Colonic mucosa (tissue), 4 donors: Measurements from ENCODE around the gene NKIRAS2. TPM values are rescaled to one million over a fixed set of nuclear protein-coding genes. Genes with fewer than 3 reads are reported as not detected.

Experiments used
- DNase-seq: peaks from one replicate; pipeline ENCODE4 v3.0.0-alpha.2; 2020
- H3K27ac ChIP-seq: fragments of 200-600 bp; one replicate; pipeline ENCODE4 v1.8.0; 2021
- H3K27me3 ChIP-seq: fragments of 200-600 bp; one replicate; pipeline ENCODE4 v1.8.0; 2021
- H3K36me3 ChIP-seq: fragments of 200-600 bp; one replicate; pipeline ENCODE4 v1.8.0; 2021
- H3K4me1 ChIP-seq: fragments of 200-600 bp; one replicate; pipeline ENCODE4 v1.8.0; 2021; ENCODE audit warnings: mild to moderate bottlenecking
- H3K4me3 ChIP-seq: fragments of 200-600 bp; one replicate; pipeline ENCODE4 v1.8.0; 2021
- H3K9ac ChIP-seq, 2 donors: one replicate each; pipeline ENCODE4 v1.7.0; 2013; ENCODE audit warnings: control low read depth in 2 of 2, low read depth in 2 of 2, low read length in 2 of 2
- H3K9me3 ChIP-seq: fragments of 200-600 bp; one replicate; pipeline ENCODE4 v1.8.0; 2021
- intact Hi-C: fragments of 100-400 bp; cut with DNase I; formaldehyde crosslinking; loops from one replicate; pipeline ENCODE4 v1.14.1; 2022
- total RNA-seq, 2 donors: library from RNA; stranded (reverse); fragmentation: NEBNext Ultra II Directional in 1 of 2; extraction: Animal tissue kit (Norgen Biotek cat#: 25700) in 1 of 2; gene quantifications; one replicate each; pipeline ENCODE4 v1.2.1, GENCODE V29; 2021
- TF ChIP-seq, protein P1 (sequence below): fragments of 200-600 bp; IDR thresholded peaks from one replicate; pipeline ENCODE4 v1.8.0; 2022; ENCODE audit warnings: antibody characterized with exemption, mild to moderate bottlenecking
- donor health status: healthy.
- donor health status: DM: no; HTN: no; CAD: no.
- donor health status: DM: no; HTN: no; CAD: no.

The NKIRAS2 gene
- total RNA-seq, 2 donors from 2014 or later, result 25.8 to 26.3 TPM

DNA sequence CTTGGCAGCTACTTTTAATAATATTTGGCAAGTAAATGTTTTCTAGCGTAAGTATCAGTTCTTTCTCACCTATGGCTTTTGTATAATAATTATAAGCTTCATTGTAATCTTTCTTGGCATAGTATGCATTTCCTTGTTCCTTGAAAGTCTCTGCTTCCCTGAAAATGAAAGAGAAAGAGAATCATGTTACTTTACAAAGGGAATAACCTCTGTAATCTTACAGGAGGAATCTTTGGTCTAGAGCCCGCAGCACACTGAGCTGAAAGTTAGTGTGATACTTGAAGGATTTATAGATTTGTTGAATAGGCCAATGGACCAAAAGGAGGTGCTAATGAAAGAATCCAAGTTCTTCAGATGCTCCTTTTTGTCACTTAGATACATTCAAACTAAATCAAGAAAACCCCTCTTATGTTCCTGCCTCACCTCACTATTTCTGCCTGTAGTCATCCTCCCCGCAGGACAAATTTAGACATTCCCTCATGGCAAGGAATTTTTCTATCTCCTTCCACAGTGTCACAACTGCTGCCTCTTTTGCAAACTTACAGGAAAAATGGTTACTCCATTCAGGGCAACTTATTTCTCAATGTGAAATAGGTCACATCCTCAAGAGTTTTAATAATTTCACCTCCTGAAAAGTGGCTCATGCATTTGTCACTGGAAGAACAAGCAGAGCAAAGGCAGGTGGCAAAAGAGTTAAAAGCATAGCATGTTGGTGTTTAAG, 19.3 kb upstream of the NKIRAS2 start:
- intact Hi-C loops, result no loop called here
- H3K4me3 ChIP-seq, result no peak overlapping the region
- H3K9ac ChIP-seq, result peak overlapping the region in 1 of 2 donors; percentile 7
- DNase-seq, result no peak
- TF ChIP-seq, protein P1, sequence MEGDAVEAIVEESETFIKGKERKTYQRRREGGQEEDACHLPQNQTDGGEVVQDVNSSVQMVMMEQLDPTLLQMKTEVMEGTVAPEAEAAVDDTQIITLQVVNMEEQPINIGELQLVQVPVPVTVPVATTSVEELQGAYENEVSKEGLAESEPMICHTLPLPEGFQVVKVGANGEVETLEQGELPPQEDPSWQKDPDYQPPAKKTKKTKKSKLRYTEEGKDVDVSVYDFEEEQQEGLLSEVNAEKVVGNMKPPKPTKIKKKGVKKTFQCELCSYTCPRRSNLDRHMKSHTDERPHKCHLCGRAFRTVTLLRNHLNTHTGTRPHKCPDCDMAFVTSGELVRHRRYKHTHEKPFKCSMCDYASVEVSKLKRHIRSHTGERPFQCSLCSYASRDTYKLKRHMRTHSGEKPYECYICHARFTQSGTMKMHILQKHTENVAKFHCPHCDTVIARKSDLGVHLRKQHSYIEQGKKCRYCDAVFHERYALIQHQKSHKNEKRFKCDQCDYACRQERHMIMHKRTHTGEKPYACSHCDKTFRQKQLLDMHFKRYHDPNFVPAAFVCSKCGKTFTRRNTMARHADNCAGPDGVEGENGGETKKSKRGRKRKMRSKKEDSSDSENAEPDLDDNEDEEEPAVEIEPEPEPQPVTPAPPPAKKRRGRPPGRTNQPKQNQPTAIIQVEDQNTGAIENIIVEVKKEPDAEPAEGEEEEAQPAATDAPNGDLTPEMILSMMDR, result no peak
- peak overlapping the region; percentile 63 for H3K27ac ChIP-seq
- no peaks in the 10 kb centered on the region for H3K9me3 ChIP-seq
- H3K27me3 ChIP-seq, result no peaks in the 10 kb centered on the region
- H3K4me1 ChIP-seq, result peaks cover 11% of the 10 kb centered on the region
- H3K36me3 ChIP-seq, result peaks cover 14% of the 10 kb centered on the region

DNA sequence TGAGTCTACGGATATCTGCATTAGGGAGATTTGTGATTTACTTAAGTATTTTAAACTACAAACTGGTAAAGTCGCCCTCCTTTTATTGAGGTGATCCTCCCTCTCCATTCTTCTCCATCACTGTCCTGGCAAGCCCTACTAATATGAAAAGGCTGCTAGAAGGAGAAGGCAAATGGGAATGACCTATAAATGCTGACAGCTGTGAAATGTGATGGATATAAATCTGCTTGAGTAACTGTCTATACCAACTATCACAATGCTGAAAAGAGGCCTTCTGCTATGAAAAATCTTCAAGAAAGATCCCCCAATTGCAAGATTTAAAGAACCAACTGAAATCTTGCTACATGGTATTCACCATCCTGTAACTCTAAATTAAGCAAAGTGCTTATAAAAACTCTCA, 18.2 kb upstream of the NKIRAS2 start:
- peaks cover 11% of the 10 kb centered on the region for H3K4me1 ChIP-seq
- intact Hi-C loops, result no loop called here
- no peak overlapping the region for H3K4me3 ChIP-seq
- H3K9me3 ChIP-seq, result no peaks in the 10 kb centered on the region
- no peaks in the 10 kb centered on the region for H3K27me3 ChIP-seq
- no peak overlapping the region for H3K27ac ChIP-seq
- TF ChIP-seq, protein P1, result no peak
- H3K9ac ChIP-seq, result no peak overlapping the region
- DNase-seq, result no peak
- H3K36me3 ChIP-seq, result peaks cover 7% of the 10 kb centered on the region

DNA sequence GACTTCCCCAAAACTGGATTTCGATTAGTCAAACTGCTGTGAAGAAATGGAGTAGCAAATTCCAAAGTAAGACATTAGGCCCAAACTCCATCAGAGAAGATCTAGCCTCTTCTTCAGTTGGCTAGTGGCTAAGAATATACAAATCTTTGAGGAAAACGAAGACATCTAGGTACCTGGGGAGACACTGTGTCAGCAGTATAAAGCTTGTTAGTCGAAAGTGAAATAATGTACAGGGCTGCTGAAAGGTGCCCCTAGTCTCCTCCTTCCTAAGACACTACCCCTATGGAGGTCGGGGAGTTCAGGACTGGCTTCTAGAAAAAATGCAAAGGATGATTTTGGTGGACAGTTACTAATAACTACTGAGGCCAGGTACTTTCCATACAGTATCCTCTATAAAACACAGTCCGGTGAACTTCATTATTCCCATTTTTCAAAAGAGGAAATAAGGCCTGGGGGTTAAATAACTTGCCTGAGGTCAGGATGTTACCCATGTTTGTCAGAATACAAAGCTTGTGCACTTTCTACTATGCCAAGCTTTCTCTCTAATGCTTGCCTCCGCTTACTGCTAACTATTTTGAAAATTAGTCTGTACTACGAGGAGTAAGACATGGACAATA, 17.6 kb upstream of the NKIRAS2 start:
- H3K36me3 ChIP-seq, result peaks cover 5% of the 10 kb centered on the region

DNA sequence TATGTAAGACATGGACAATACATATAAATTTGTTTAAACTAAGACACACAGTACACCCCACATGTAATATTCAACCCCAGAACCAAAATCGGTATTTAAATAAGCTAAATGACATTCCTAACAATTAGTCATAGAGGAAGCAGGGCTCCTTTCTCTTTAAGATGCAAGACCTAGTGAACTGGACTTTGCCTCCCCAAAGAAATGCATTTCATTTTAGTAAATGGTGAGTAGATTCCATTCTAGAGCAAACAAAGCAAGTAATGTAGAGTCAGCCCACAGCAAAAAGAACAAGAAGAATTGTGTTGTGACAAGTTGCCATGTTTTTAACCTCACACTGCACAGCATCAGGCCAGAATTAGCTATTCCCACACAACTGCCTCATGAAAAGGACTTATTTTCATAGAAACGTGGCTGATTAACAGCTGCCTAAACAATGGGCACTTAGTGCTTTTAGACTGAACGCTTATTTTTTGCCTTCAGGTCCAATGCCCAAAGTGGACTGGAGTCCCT, 17.0 kb upstream of the NKIRAS2 start:
- Histone ChIP-seq H3K9ac (no peak overlapping the region), H3K4me1 (peaks cover 11% of the 10 kb centered on the region), H3K27me3 (no peaks in the 10 kb centered on the region), H3K36me3 (no peaks in the 10 kb centered on the region), H3K27ac (peak overlapping the region; percentile 9), H3K4me3 (no peak overlapping the region), H3K9me3 (no peaks in the 10 kb centered on the region)
- intact Hi-C loops, result no loop called here
- TF ChIP-seq, protein P1, result no peak
- DNase-seq, result no peak

More for the DNA sequence above, 17.6 kb upstream of the NKIRAS2 start:
- H3K27me3 ChIP-seq, result no peaks in the 10 kb centered on the region
- DNase-seq, result no peak
- intact Hi-C loops, result no loop called here
- peaks cover 11% of the 10 kb centered on the region for H3K4me1 ChIP-seq
- no peak overlapping the region for H3K4me3 ChIP-seq
- no peak overlapping the region for H3K9ac ChIP-seq
- no peaks in the 10 kb centered on the region for H3K9me3 ChIP-seq
- TF ChIP-seq, protein P1, result no peak
- no peak overlapping the region for H3K27ac ChIP-seq

DNA sequence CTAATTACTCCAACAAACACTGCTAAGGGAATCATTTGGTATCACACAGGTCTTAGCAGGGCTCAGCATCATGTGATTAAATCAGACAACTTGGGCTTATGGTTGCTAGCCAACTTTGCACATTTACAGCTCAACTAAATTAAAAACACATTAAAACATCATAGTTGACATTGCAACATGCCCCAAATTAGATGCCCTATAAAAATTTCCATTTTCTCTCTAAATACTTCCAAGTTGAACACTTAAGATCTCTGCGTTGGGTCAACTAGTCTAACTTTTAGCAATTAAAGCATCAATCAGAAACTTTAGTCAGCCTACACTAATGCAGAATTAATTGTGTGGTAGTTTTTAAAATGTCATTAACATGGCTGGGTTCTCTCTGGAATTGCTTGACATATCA, 14.7 kb upstream of the NKIRAS2 start:
- TF ChIP-seq, protein P1, result no peak
- Histone ChIP-seq H3K4me3 (no peak overlapping the region), H3K27ac (no peak overlapping the region), H3K36me3 (no peaks in the 10 kb centered on the region), H3K4me1 (peaks cover 11% of the 10 kb centered on the region), H3K27me3 (no peaks in the 10 kb centered on the region), H3K9ac (no peak overlapping the region), H3K9me3 (no peaks in the 10 kb centered on the region)
- intact Hi-C loops, result no loop called here
- DNase-seq, result no peak
